C4-2B (cell line): ENCODE measurements around the gene ACOXL.

Experiments used
- H3K27ac ChIP-seq: fragments of 450-650 bp; 2 replicates; pipeline ENCODE4 v1.5.1; 2017
- ZFX ChIP-seq: fragments of 450-650 bp; IDR thresholded peaks from 2 replicates; pipeline ENCODE4 v1.6.1; 2017
- TF ChIP-seq, protein P1 (sequence below): fragments of 450-650 bp; conservative IDR thresholded peaks from 2 replicates; pipeline ENCODE4 v1.5.1; 2017; ENCODE audit warnings: mild to moderate bottlenecking

ACOXL gene

DNA sequence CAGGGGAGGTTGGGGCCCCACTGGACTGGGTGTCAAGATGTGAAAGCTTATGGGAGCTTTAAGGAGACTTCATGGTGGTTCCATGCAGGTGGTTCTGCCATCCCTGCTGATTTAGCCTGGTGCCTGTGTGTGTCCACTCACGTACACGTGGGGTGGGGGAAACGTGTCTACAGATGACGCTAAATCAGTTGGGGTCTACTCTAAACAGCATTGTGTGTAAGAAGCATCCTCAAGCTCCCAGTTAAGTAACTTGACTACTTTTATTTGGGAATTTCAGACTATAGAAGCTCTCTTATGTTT is 435.4 kb downstream of the ACOXL start:
- no peak for TF ChIP-seq ZFX
- TF ChIP-seq, protein P1, sequence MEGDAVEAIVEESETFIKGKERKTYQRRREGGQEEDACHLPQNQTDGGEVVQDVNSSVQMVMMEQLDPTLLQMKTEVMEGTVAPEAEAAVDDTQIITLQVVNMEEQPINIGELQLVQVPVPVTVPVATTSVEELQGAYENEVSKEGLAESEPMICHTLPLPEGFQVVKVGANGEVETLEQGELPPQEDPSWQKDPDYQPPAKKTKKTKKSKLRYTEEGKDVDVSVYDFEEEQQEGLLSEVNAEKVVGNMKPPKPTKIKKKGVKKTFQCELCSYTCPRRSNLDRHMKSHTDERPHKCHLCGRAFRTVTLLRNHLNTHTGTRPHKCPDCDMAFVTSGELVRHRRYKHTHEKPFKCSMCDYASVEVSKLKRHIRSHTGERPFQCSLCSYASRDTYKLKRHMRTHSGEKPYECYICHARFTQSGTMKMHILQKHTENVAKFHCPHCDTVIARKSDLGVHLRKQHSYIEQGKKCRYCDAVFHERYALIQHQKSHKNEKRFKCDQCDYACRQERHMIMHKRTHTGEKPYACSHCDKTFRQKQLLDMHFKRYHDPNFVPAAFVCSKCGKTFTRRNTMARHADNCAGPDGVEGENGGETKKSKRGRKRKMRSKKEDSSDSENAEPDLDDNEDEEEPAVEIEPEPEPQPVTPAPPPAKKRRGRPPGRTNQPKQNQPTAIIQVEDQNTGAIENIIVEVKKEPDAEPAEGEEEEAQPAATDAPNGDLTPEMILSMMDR, result no peak
- H3K27ac ChIP-seq, result no peak overlapping the region
